GDM1 (cell line): ENCODE measurements around the gene THAP3.

ENCODE experiments used
- DNase-seq: peaks from one replicate; lab custom pipeline; 2025; lab: John Stamatoyannopoulos, UW

Gene THAP3

GRCh38 chr1:6612641-6613360, 11.9 kb upstream of the THAP3 start:
- no peak for DNase-seq

DNA sequence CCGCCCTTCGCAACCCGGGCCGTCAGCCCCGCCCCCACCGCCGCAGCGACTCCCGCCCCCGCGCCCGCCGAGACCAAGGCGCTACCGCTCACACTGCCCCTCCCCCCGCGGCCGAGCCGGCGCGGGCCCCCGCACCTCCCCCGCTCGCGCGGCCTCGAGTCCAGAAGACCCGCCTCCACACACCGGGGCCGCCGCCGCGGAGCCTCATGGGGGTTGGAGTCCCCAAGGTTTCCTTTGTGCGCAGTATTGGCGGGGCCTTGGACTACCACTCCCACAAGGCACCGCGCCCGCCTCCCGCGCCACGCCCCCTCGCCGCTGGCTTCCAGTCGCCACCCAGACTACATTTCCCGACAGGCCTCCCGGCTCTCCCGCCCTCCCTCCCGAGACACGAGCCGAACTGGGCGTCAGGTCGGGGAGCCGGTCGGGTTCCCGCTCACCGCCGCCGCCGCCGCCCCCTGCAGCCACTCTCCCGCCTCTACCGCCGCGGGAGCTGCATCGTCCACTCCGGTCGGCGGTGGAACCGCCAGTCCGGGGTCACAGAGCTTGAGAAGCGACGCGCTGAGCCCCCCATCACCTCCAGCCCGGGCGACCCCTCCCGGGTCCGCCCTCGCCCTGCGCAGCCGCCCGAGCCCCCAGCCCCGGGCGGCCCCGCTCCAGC, 11.2 kb upstream of the THAP3 start, which contains the start of gene PHF13:
Gene PHF13, plus strand, starts transcription at position 371 of the 658 bp plus-strand sequence. CDS start 336 bp downstream, outside the sequence.
- peak; percentile 99 for DNase-seq

DNA sequence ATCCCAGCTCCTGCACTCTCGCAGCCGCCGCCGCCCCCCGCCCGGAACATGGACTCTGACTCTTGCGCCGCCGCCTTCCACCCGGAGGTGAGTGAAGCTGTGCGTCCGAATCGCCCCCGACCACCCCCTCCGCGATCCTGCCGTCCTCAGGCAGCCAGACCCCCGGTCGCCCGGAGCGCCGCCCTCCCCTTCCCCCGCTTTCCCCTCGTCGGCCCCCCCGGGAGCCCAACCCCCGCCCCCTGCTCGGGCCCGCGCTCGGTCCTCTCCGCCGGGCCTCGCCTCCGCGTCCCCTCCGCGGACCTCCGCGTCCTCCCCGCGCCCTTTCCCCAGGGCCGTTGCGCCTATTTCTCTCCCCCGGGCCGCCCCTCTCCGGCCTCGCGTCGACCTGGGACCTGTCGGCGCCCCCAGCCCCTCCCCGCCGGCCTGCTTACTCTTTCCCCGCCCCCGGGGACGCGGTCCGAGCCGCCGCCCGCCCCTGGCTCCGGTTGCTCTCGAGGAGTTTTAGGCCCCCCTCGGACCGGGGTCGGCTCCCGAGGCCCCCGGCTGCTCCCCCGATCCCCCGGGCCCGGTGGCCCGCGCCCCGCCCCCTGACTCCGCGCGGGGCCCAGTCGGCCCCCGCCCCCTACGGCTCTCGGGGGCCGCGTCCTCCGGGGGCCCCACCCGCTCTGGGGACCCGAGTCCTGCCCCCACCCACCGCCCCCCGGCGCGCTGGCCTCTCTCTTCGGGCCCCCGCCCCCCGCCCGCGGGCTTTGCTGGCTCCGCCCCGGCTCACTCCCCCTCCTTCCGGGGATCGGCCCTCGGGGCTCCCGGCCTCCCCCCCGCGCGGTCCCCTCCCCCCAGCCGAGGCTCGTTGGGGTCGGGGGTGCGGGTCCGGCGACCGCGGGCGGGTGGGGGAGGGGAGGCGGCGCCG, 10.4 kb upstream of the THAP3 start:
- DNase-seq = no peak

DNA sequence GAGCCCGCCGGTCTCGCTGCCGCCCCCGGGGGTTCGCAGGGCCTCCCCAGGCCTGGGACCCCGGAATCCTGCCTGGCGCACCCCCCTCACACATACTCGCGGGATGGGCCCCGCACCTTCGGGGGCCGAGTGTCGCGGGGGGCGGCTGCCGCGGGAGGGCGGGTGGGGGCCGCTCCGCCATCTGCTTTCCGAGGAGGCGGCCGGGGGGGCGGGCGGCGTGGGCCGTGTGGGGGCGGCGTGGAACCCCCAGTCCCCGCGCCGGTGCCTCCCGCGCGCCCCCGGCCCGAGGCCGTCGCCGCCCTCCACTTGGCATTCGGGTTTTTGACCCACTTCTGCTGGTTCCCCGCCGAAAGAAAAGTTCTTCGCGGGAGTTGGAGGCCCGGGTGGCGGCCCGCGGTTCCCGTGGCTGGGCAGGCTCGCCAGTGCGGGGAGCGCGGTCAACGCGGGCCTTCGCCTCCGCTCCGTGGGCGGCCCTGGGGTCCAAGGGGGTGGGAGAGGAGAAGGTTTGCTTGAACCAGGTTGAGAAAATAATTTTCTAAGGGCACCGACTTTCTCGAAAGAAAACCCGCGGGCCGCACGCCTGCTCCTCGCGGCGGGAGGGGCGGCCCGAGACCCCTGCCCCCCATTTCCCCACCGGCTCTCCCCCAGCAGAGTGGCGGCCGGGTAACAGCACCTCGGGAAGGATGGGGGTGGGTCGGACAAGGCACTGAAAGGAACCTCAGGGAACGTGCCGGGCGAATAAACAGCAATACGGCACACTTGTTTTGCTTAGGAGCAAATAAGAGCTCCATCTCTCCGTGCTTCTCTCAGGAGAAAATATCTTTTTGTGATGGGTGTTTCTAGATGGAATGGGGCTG, 9.5 kb upstream of the THAP3 start:
- DNase-seq = no peak

DNA sequence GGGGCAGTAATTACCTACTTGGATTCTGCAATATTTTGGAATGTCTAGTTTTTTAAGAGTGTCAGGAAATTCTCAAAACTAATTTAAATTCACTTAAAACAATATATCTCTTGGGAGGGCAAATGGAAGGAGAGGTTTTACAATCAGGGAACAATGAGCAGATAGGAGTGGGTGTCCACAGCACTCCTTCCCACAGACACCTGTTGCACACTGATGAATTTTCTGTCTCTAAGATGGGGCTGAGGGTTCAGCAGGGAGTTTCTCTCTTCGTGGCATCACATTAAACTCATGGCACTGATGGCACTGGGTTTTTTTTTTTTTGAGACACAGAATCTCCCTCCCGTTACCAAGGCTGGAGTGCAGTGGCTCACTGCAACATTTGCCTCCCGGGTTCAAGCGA, 5.6 kb upstream of the THAP3 start:
- no peak for DNase-seq

DNA sequence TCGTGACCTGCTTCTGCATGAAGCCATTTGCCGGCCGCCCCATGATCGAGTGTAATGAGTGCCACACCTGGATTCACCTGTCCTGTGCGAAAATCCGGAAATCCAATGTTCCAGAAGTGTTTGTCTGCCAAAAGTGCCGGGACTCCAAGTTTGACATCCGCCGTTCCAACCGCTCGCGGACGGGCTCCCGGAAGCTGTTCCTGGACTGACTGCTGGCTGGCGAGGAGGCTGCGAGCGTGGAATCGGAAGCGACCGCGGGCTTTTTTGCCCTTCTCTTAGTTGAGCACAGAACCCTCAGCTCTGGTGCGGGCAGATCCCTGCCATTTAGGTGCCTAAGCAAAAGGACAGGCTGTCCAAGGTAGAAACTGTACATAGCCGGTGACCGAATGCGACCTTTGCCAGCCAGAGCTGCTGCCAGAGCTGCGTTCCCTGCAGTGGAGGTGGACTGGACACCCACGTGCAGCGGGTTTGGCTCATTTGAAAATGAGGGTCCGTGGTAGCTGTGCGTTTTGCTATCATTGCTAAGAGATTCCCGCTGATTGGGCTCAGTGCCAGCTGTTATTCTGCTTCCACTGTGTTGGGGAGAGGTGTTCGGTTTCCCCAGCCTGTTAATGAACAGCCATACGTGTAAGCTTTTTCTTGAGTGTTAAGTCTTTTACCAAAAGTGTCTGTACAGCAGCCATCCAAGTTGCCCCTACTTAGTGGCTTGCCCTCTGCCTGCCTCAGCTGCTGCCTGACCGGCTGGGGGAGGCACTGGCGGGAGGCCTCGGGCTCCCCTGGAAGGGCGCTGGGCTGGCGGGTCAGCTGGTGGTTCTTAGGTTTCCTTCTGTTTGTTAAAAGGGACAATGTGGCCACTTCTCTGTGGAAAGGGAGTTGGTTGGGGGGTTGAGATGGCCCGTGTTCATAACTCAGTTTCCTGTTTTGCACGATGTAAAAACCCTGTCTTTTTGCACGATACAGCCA, 3.0 kb upstream of the THAP3 start:
- DNase-seq = no peak

- no peak for DNase-seq
Measured at GRCh38 chr1:6622396-6623152, 2.1 kb upstream of the THAP3 start.

- no peak for DNase-seq
Measured at GRCh38 chr1:6623269-6623965, 1.3 kb upstream of the THAP3 start.

DNA sequence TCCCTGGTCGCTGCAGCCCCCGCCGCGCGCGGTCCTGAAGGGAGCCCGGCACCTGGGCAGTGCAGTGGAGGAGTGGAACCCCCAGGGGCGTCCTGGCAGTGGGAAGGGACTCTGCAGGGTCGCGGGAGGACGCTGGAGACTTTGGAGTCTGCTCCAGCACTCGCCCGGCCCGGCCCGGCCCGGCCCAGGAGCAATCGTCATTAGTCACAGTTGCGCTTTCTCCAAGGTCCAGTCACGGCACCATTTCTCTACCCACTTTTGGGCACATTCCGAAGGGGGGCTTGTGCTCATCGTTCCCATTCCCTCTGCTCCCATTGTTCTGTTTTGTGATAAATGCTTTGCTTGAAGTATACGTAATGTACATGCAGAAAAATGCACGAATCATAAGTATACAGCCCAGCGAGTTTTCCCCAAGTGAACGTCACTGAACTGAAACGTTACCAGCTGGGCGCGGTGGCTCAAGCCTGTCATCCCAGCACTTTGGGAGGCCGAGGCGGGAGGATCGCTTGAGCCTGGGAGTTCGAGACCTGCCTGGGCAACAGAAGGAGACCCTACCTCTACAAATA, 999 bp downstream of the THAP3 start:
- no peak for DNase-seq

GRCh38 chr1:6627031-6627430, 2.4 kb downstream of the THAP3 start:
- DNase-seq = no peak

DNA sequence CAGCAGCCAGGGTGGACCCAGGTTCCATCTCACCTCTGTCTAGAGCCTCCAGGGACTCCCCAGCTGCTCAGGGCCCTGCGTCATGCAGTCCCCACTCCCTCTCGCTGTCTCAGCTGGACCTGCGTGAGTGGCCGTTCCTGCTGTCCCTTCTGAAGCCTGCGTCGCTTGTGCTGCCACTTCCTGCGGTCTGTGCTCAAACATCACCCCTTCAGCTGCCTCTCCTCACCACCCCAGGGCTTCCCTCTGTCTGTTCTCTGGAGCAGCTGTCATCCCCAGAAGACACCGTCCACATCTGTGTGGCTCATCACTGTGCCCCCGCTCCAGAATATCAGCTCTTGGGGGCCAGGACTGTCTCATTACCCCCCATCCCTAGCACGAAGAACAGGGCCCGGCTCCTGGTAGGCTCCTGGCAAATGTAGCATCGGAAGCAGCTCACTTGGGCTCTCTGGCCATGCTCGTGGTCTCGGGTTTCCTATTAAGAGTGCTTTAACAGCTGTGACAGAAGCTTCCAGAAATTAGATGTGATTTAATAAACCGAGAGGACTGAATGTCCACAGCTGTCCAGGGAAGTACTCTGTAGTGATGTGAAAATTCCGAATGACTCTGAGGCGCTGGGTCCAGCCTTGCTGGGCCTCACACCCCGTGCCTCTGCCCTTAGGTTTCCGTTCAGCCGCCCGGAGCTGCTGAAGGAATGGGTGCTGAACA, 3.3 kb downstream of the THAP3 start:
- no peak for DNase-seq

GRCh38 chr1:6628971-6629479, 4.4 kb downstream of the THAP3 start:
- no peak for DNase-seq

DNA sequence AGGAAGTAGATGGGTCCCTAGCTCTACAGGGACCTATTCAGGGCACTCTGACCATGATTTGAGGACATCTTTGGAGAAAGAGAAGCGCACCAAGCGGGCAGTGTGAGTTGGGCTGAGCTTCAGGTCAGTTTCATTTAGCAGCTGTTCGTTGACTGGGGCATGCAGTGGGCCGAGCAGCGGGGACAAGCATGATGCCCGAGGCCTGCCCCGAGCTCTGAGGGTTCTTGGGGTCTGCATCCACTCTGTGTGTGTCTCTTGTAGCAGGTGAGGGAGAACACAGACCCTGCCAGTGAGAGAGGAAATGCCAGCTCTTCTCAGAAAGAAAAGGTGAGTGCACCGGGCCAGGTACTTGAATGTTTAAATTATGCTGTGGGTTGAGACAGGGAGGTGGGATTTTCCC, 5.4 kb downstream of the THAP3 start:
- no peak for DNase-seq

DNA sequence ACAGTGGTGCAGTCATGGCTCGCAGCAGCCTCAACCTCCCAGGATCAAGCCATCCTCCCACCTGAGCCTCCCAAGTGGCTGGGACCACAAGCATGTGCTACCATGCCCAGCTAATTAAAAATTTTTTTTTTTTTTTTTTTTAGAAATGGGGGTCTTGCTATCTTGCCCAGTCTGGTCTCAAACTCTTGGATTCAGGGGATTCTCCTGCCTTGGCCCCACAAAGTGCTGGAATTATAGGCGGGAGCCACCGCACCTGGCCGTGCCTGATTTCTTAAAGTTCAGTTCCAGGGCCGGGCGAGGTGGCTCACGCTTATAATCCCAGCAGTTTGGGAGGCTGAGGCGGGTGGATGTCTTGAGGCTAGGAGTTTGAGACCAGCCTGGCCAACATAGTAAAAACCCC, 6.4 kb downstream of the THAP3 start:
- no peak for DNase-seq

DNA sequence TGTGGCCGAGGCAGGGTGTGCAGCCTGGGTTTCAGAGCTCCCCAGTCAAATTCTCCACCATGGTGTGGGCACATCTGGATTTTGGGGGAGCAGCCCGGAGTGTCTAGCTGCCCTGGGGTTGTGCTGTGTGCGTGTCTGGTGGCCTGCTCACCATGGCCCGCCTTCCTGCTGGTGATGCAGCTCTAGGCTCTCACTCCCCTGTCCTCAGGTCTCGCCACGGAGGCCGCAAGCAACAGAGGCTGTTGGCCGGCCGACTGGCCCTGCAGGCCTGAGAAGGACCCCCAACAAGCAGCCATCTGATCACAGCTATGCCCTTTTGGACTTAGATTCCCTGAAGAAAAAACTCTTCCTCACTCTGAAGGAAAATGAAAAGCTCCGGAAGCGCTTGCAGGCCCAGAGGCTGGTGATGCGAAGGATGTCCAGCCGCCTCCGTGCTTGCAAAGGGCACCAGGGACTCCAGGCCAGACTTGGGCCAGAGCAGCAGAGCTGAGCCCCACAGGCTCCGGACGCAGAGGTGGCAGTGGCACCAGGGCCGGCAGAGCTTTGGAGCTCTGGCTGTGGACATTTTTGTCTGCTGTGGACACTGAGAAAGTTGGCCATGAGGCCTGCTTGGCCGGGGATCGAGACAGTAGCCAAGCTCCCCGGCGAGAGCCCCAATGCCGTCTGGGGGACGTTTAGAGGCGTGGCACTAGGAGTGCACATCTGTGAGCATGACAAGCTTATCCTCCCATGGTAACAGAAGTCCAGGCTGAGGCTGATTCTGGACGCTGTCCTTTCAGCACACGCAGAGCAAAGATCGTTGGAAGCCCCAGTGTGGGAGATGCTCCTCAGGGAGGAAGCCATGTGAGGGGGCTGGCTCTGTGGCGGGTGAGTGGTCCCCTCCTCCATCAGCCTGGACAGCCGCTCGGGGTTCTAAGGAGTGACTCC, 8.2 kb downstream of the THAP3 start:
- no peak for DNase-seq

GRCh38 chr1:6634371-6635052, 9.8 kb downstream of the THAP3 start:
- no peak for DNase-seq
